ENCODE measurements around the gene CCT8. TPM values are rescaled to one million over a fixed set of nuclear protein-coding genes. Genes with fewer than 3 reads are reported as not detected.

The CCT8 gene
- total RNA-seq, 1 donor from 2014 or later, result 179 TPM

- Mint-ChIP-seq H3K4me1 (peaks cover 12% of the 10 kb centered on the region), H3K9me3 (no peaks in the 10 kb centered on the region), H3K27ac (no peak overlapping the region), H3K27me3 (no peaks in the 10 kb centered on the region), H3K4me3 (no peak overlapping the region), H3K36me3 (ENCODE audit: low read depth) (peaks cover 27% of the 10 kb centered on the region)
- DNase-seq (no peak), ATAC-seq (ENCODE audit: low read depth) (no peak)
- intact Hi-C loops (cut with micrococcal nuclease), result no loop called here
- TF ChIP-seq CTCF (IDR thresholded peaks at IDR 0.05), result no peak
- POLR2A ChIA-PET, result interaction anchor here (7.6 kb wide), 1 partner anchor 14 kb away, joined by 285 read pairs; the partner anchor contains the start of genes RWDD2B and USP16
- CTCF ChIA-PET, result no interaction called here
Measured at GRCh38 chr21:29007135-29007534, 66.3 kb downstream of the CCT8 start.

Other genes starting within 250 kb of the CCT8 start
- gene LTN1, start 80.8 kb downstream of the CCT8 start, total RNA-seq, result 22.5 and 25.8 TPM in 2 replicates
- 11.1 and 11.9 TPM in 2 replicates for gene RWDD2B, start 54.3 kb downstream of the CCT8 start, total RNA-seq
- 53.2 and 54.6 TPM in 2 replicates for gene USP16, start 49.0 kb downstream of the CCT8 start, total RNA-seq
- 7.9 and 11.4 TPM in 2 replicates for gene MAP3K7CL, start 57.0 kb upstream of the CCT8 start, total RNA-seq
- 141 and 152 TPM in 2 replicates for gene BACH1, start 225.3 kb upstream of the CCT8 start, total RNA-seq

Measured in activated B cell treated with CpG ODN at 0.5 μM for 24 hours (primary cell).